Measurements from ENCODE around the gene FSTL4. TPM values are rescaled to one million over a fixed set of nuclear protein-coding genes. Genes with fewer than 3 reads are reported as not detected.

The FSTL4 gene
- total and polyA plus RNA-seq, 9 donors = 0.07 to 0.22 (median 0.15) TPM; not detected in 4

DNA sequence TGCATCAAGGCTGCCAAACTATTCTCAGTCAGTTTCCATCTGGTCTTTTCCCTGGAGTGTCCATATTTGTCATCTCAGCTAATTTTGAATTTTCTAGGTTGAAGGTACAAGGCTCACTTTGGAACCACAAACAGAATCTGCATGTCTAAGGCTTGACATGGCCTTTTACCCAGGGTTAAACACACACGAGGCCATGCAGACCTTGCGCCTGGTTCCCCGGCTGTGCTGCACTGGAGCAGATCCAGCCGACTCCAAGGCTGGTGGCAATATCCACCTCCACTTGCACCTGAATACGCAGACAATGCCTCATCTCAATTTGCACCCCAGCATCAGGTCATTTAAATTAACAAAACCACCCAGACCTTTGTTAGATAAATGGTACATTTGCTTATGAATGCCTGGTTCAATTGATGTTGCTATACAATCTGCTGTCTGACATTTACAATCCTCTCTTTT is 284.4 kb downstream of the FSTL4 start:
- no peaks in the 10 kb centered on the region for H3K4me1 ChIP-seq (ENCODE audit: insufficient read depth)
- no peaks in the 10 kb centered on the region for H3K36me3 ChIP-seq
- no peaks in the 10 kb centered on the region for H3K27me3 ChIP-seq
- intact Hi-C loops (cut with DNase I) = no loop called here
- no peaks in the 10 kb centered on the region for H3K9me3 ChIP-seq
- H3K27ac ChIP-seq = no peak overlapping the region
- no peak for DNase-seq
- no peak overlapping the region for H3K4me3 ChIP-seq
- TF ChIP-seq, protein P1, sequence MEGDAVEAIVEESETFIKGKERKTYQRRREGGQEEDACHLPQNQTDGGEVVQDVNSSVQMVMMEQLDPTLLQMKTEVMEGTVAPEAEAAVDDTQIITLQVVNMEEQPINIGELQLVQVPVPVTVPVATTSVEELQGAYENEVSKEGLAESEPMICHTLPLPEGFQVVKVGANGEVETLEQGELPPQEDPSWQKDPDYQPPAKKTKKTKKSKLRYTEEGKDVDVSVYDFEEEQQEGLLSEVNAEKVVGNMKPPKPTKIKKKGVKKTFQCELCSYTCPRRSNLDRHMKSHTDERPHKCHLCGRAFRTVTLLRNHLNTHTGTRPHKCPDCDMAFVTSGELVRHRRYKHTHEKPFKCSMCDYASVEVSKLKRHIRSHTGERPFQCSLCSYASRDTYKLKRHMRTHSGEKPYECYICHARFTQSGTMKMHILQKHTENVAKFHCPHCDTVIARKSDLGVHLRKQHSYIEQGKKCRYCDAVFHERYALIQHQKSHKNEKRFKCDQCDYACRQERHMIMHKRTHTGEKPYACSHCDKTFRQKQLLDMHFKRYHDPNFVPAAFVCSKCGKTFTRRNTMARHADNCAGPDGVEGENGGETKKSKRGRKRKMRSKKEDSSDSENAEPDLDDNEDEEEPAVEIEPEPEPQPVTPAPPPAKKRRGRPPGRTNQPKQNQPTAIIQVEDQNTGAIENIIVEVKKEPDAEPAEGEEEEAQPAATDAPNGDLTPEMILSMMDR (IDR thresholded peaks at IDR 0.05) = no peak
- TF ChIP-seq POLR2A (IDR thresholded peaks at IDR 0.05) (no peak), EP300 (IDR thresholded peaks at IDR 0.05) (no peak)
- WGBS, 3 donors = 78 to 83% (median 78%) methylated on average over 5 of the region's 5 CpGs

DNA sequence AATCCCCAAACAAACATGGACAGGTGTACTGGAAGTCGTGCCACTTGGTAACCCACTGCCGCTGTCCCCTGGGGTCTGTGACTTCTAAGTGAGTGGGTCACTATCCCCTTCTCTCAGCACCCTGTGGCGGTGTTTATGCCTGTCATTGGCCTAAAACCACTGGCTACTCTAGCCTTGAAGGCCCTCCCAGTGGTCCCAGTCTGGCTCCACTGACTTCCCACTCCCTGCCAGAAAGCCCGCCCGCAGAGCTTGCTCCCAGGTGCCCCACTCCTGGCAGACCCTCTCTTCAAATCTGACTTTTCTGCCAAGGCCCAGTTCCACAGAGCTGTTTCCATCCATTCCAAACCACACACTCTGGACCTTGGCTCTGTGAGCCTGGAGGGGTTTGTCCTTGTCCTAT is 286.0 kb downstream of the FSTL4 start:
- intact Hi-C loops (cut with DNase I) = no loop called here
- Histone ChIP-seq H3K4me3 (no peak overlapping the region), H3K4me1 (ENCODE audit: insufficient read depth) (no peaks in the 10 kb centered on the region), H3K9me3 (no peaks in the 10 kb centered on the region), H3K36me3 (no peaks in the 10 kb centered on the region), H3K27ac (no peak overlapping the region), H3K27me3 (no peaks in the 10 kb centered on the region)
- TF ChIP-seq, protein P1 (IDR thresholded peaks at IDR 0.05) = no peak
- TF ChIP-seq POLR2A (IDR thresholded peaks at IDR 0.05) = no peak
- no peak for TF ChIP-seq EP300 (IDR thresholded peaks at IDR 0.05)
- 93 to 94% (median 93%) methylated on average over 5 of the region's 5 CpGs for WGBS, 3 donors
- no peak for DNase-seq

GRCh38 chr5:133325864-133326263 is 286.5 kb downstream of the FSTL4 start:
- TF ChIP-seq EP300 (IDR thresholded peaks at IDR 0.05) = no peak
- TF ChIP-seq, protein P1 (IDR thresholded peaks at IDR 0.05) = no peak
- H3K36me3 ChIP-seq = no peaks in the 10 kb centered on the region
- intact Hi-C loops (cut with DNase I) = no loop called here
- no peaks in the 10 kb centered on the region for H3K4me1 ChIP-seq (ENCODE audit: insufficient read depth)
- DNase-seq = no peak
- WGBS, 3 donors = 86 to 91% (median 87%) methylated on average over 5 of the region's 5 CpGs
- no peaks in the 10 kb centered on the region for H3K9me3 ChIP-seq
- no peak overlapping the region for H3K4me3 ChIP-seq
- no peaks in the 10 kb centered on the region for H3K27me3 ChIP-seq
- H3K27ac ChIP-seq = no peak overlapping the region

DNA sequence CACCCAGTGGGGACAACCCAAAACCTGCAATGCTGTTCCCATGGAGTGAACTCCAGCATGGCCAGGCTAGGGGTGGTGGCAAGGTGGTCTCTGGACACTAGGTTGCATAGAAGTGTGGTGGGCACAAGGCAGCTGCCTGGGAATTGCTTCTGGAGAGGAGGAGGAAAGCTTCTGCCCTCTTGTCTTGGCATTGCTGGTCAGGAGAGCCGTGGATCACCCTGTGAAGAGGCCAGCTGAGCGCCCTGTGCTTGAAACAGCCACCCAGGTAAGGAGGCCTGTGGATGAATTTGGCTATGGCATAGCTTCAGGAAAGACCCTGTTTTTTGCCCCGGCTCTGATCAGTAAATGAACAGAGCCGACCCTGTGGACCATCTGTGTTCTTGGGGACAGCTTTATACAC is 287.4 kb downstream of the FSTL4 start:
- Histone ChIP-seq H3K4me1 (ENCODE audit: insufficient read depth) (no peaks in the 10 kb centered on the region), H3K4me3 (no peak overlapping the region), H3K9me3 (no peaks in the 10 kb centered on the region), H3K27ac (no peak overlapping the region), H3K36me3 (no peaks in the 10 kb centered on the region), H3K27me3 (no peaks in the 10 kb centered on the region)
- DNase-seq = no peak
- no peak for TF ChIP-seq EP300 (IDR thresholded peaks at IDR 0.05)
- TF ChIP-seq, protein P1 (IDR thresholded peaks at IDR 0.05) = no peak
- TF ChIP-seq POLR2A (IDR thresholded peaks at IDR 0.05) = no peak
- 89 to 92% (median 92%) methylated on average over 4 of the region's 4 CpGs for WGBS, 3 donors
- intact Hi-C loops (cut with DNase I) = no loop called here

Measured in ovary (tissue), 9 donors.